Liver (tissue), 9 donors: Measurements from ENCODE around the gene RAI14. TPM values are rescaled to one million over a fixed set of nuclear protein-coding genes. Genes with fewer than 3 reads are reported as not detected.

Experiments used
- DNase-seq: peaks from one replicate; pipeline ENCODE4 v3.0.0-alpha.2; 2017; ENCODE audit warnings: low spot score
- H3K27ac ChIP-seq, 2 donors: one replicate each; pipeline ENCODE4 v1.7.0; 2013; ENCODE audit warnings: inconsistent platforms in 2 of 2, low read length in 2 of 2, control low read depth in 1 of 2, low read depth in 1 of 2, mild to moderate bottlenecking in 1 of 2
- H3K27me3 ChIP-seq, 4 donors: one replicate each; pipeline versions ENCODE4 v1.6.1 to v1.7.0; 2013; ENCODE audit warnings: low read length in 3 of 4, inconsistent platforms in 1 of 4, mild to moderate bottlenecking in 1 of 4, moderate library complexity in 1 of 4; ENCODE audit not compliant: control insufficient read depth in 4 of 4, insufficient read depth in 4 of 4
- H3K36me3 ChIP-seq, 4 donors: one replicate each; pipeline versions ENCODE4 v1.6.1 to v1.7.0; 2013; ENCODE audit warnings: low read length in 3 of 4, mild to moderate bottlenecking in 3 of 4, low read depth in 1 of 4, moderate library complexity in 1 of 4; ENCODE audit not compliant: control insufficient read depth in 4 of 4, insufficient read depth in 3 of 4
- H3K4me1 ChIP-seq, 4 donors: one replicate each; pipeline versions ENCODE4 v1.6.1 to v1.7.0; 2013; ENCODE audit warnings: low read length in 3 of 4, mild to moderate bottlenecking in 3 of 4, moderate library complexity in 1 of 4; ENCODE audit not compliant: control insufficient read depth in 4 of 4, insufficient read depth in 4 of 4
- H3K4me3 ChIP-seq, 3 donors: one replicate each; pipeline versions ENCODE4 v1.6.1 to v1.7.0; 2013; ENCODE audit warnings: low read length in 3 of 3, control low read depth in 1 of 3, low read depth in 1 of 3, mild to moderate bottlenecking in 1 of 3
- H3K9ac ChIP-seq, 2 donors: one replicate each; pipeline ENCODE4 v1.7.0; 2013; ENCODE audit warnings: low read length in 2 of 2, mild to moderate bottlenecking in 2 of 2, moderate library complexity in 2 of 2, control low read depth in 1 of 2, low read depth in 1 of 2
- H3K9me3 ChIP-seq, 4 donors: one replicate each; pipeline versions ENCODE4 v1.6.1 to v1.7.0; 2013; ENCODE audit warnings: low read length in 3 of 4; ENCODE audit not compliant: control insufficient read depth in 4 of 4
- EGR1 ChIP-seq, 2 donors: IDR thresholded peaks; 2 replicates each; pipeline ENCODE4 v1.6.1; 2016 to 2018; ENCODE audit warnings: antibody characterized with exemption in 2 of 2, low read depth in 2 of 2
- FOXA1 ChIP-seq: IDR thresholded peaks from 2 replicates; pipeline ENCODE4 v1.6.1; 2016; ENCODE audit warnings: antibody characterized with exemption
- FOXA2 ChIP-seq: IDR thresholded peaks from 2 replicates; pipeline ENCODE4 v1.6.1; 2016; ENCODE audit warnings: antibody characterized with exemption
- GABPA ChIP-seq, 2 donors: IDR thresholded peaks in 1 of 2; conservative IDR thresholded peaks in 1 of 2; 2 replicates each; pipeline ENCODE4 v1.6.1; 2016; ENCODE audit warnings: antibody characterized with exemption in 2 of 2, mild to moderate bottlenecking in 1 of 2, moderate library complexity in 1 of 2
- HNF4A ChIP-seq, 2 donors: conservative IDR thresholded peaks; 2 replicates each; pipeline ENCODE4 v1.6.1; 2016; ENCODE audit warnings: antibody characterized with exemption in 2 of 2, mild to moderate bottlenecking in 2 of 2
- HNF4G ChIP-seq: IDR thresholded peaks from 2 replicates; pipeline ENCODE4 v1.6.1; 2016; ENCODE audit warnings: antibody characterized with exemption
- JUND ChIP-seq, 2 donors: IDR thresholded peaks; 2 replicates each; pipeline ENCODE4 v1.6.1; 2016; ENCODE audit warnings: antibody characterized with exemption in 2 of 2
- NR2F2 ChIP-seq: IDR thresholded peaks from 2 replicates; pipeline ENCODE4 v1.6.1; 2016; ENCODE audit warnings: antibody characterized with exemption
- RAD21 ChIP-seq, 2 donors: IDR thresholded peaks; 2 replicates each; pipeline ENCODE4 v1.6.1; 2016; ENCODE audit warnings: antibody characterized with exemption in 2 of 2, mild to moderate bottlenecking in 2 of 2
- RXRA ChIP-seq, 2 donors: IDR thresholded peaks; 2 replicates each; pipeline ENCODE4 v1.6.1; 2017 to 2018; ENCODE audit warnings: antibody characterized with exemption in 2 of 2, mild to moderate bottlenecking in 1 of 2
- SP1 ChIP-seq: IDR thresholded peaks from 2 replicates; pipeline ENCODE4 v1.6.1; 2018; ENCODE audit warnings: antibody characterized with exemption, mild to moderate bottlenecking
- TAF1 ChIP-seq: conservative IDR thresholded peaks from 2 replicates; pipeline ENCODE4 v1.6.1; 2016; ENCODE audit warnings: antibody characterized with exemption, mild to moderate bottlenecking
- YY1 ChIP-seq: IDR thresholded peaks from 2 replicates; pipeline ENCODE4 v1.6.1; 2016; ENCODE audit warnings: antibody characterized with exemption, mild to moderate bottlenecking
- WGBS: extraction: QIAGEN DNeasy Blood & Tissue Kit; methylation state at CpG from one replicate; pipeline ENCODE4 v1.1.7; 2013; 5-methylcytosine and 5-hydroxymethylcytosine counted together
- polyA plus RNA-seq, 2 donors: library from polyadenylated mRNA; stranded (reverse) in 1 of 2; unstranded in 1 of 2; fragments of 200-250 nt in 1 of 2; fragments of >200 nt in 1 of 2; fragmentation: Nextera tagmentation in 1 of 2; extraction: Ambion mirVana in 1 of 2; gene quantifications; one replicate each; pipeline versions ENCODE4 v1.2.1 to v1.2.3, GENCODE V29; 2013 to 2015
- total RNA-seq, 2 donors: library from RNA; depleted of rRNA; stranded (reverse); fragments of >200 nt; gene quantifications; one replicate each; pipeline ENCODE4 v1.2.3, GENCODE V29; 2014
- TF ChIP-seq, protein P1 (sequence below): IDR thresholded peaks from 2 replicates; pipeline ENCODE4 v1.6.1; 2016; ENCODE audit warnings: antibody characterized with exemption, mild to moderate bottlenecking
- TF ChIP-seq, protein P2 (sequence below): IDR thresholded peaks from 2 replicates; pipeline ENCODE4 v1.6.1; 2016; ENCODE audit warnings: antibody characterized with exemption
- TF ChIP-seq, protein P3 (sequence below): IDR thresholded peaks from 2 replicates; pipeline ENCODE4 v1.6.1; 2016; ENCODE audit warnings: antibody characterized with exemption
- TF ChIP-seq, protein P4 (sequence below): fragments of 150-350 bp; IDR thresholded peaks from 2 replicates; pipeline ENCODE4 v1.5.1; 2017; ENCODE audit warnings: improper control_type of control experiment, low read depth, low read length; ENCODE audit not compliant: missing input control
- donor health status: healthy.
- donor health status: healthy.
- donor health status: healthy.
- donor health status: healthy.
- donor health status: healthy.

Gene RAI14
- total and polyA plus RNA-seq, 4 donors: 7.8 to 21.4 (median 11.4) TPM

DNA sequence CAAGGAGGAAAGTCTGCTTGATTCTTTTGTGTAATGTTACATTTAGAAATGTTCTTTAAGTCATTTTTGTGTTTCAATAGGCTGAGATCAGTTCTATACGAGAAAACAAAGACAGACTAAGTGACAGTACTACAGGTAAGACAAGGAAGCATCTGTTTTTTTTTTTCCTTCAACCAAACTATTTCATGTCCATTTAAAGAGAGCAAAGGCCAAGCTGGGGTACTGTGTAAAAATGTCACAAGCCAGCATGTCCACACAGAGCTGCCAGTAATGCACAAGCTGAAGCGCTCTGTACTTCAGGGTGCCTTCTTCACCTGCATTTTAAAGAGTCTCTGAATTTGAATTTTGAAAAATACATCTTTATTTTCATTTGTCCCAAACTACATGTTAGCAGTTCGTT, 162.6 kb downstream of the RAI14 start:
- no peaks in the 10 kb centered on the region for H3K4me1 ChIP-seq
- 94% methylated on average over 3 of the region's 3 CpGs for WGBS

DNA sequence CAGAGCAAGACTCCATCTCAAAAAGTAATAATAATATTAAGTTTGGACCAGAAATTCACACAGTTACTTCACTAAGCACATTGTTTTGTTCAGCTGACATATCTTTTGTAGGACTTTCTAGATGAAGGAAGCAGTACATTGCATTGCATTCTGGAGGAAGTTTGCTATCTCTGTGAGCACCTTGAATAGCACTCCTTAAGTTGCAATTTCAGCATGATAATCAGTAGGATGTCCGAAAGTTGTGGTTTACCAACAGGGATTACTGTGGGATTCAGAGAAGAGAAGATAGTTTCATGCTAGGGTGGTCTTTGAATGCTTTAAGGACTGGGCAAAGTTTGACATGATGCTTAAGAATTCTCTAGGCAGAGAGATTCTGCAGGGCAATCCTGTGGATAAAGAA, 164.5 kb downstream of the RAI14 start:
- no peak overlapping the region for H3K27ac ChIP-seq
- no peaks in the 10 kb centered on the region for H3K9me3 ChIP-seq
- no peaks in the 10 kb centered on the region for H3K27me3 ChIP-seq
- DNase-seq: no peak
- H3K4me1 ChIP-seq: no peaks in the 10 kb centered on the region
- no peak overlapping the region for H3K4me3 ChIP-seq
- H3K9ac ChIP-seq: no peak overlapping the region
- 90% methylated on average over 1 of the region's 1 CpG for WGBS
- H3K36me3 ChIP-seq: peaks cover 3 to 63% (median 32%) of the 10 kb centered on the region in 4 donors
- TF ChIP-seq, protein P1, sequence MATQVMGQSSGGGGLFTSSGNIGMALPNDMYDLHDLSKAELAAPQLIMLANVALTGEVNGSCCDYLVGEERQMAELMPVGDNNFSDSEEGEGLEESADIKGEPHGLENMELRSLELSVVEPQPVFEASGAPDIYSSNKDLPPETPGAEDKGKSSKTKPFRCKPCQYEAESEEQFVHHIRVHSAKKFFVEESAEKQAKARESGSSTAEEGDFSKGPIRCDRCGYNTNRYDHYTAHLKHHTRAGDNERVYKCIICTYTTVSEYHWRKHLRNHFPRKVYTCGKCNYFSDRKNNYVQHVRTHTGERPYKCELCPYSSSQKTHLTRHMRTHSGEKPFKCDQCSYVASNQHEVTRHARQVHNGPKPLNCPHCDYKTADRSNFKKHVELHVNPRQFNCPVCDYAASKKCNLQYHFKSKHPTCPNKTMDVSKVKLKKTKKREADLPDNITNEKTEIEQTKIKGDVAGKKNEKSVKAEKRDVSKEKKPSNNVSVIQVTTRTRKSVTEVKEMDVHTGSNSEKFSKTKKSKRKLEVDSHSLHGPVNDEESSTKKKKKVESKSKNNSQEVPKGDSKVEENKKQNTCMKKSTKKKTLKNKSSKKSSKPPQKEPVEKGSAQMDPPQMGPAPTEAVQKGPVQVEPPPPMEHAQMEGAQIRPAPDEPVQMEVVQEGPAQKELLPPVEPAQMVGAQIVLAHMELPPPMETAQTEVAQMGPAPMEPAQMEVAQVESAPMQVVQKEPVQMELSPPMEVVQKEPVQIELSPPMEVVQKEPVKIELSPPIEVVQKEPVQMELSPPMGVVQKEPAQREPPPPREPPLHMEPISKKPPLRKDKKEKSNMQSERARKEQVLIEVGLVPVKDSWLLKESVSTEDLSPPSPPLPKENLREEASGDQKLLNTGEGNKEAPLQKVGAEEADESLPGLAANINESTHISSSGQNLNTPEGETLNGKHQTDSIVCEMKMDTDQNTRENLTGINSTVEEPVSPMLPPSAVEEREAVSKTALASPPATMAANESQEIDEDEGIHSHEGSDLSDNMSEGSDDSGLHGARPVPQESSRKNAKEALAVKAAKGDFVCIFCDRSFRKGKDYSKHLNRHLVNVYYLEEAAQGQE: no peak
- TF ChIP-seq RXRA (IDR thresholded peaks at IDR 0.05) (no peak), FOXA1 (no peak), NR2F2 (no peak), GABPA (IDR thresholded peaks at IDR 0.05 in 1 of 2, conservative IDR thresholded peaks at IDR 0.05 in 1 of 2) (no peak), FOXA2 (no peak), YY1 (no peak)
- TF ChIP-seq, protein P2, sequence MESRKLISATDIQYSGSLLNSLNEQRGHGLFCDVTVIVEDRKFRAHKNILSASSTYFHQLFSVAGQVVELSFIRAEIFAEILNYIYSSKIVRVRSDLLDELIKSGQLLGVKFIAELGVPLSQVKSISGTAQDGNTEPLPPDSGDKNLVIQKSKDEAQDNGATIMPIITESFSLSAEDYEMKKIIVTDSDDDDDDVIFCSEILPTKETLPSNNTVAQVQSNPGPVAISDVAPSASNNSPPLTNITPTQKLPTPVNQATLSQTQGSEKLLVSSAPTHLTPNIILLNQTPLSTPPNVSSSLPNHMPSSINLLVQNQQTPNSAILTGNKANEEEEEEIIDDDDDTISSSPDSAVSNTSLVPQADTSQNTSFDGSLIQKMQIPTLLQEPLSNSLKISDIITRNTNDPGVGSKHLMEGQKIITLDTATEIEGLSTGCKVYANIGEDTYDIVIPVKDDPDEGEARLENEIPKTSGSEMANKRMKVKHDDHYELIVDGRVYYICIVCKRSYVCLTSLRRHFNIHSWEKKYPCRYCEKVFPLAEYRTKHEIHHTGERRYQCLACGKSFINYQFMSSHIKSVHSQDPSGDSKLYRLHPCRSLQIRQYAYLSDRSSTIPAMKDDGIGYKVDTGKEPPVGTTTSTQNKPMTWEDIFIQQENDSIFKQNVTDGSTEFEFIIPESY: no peak

More for the DNA sequence above, 162.6 kb downstream of the RAI14 start:
- Histone ChIP-seq H3K9ac (no peak overlapping the region), H3K9me3 (no peaks in the 10 kb centered on the region), H3K27me3 (no peaks in the 10 kb centered on the region), H3K36me3 (peaks cover 1 to 59% (median 27%) of the 10 kb centered on the region in 4 donors), H3K27ac (no peak overlapping the region), H3K4me3 (no peak overlapping the region)
- TF ChIP-seq FOXA1 (no peak), YY1 (no peak), HNF4A (conservative IDR thresholded peaks at IDR 0.05) (no peak), FOXA2 (no peak), SP1 (no peak), GABPA (IDR thresholded peaks at IDR 0.05 in 1 of 2, conservative IDR thresholded peaks at IDR 0.05 in 1 of 2) (no peak), TAF1 (no peak), RAD21 (IDR thresholded peaks at IDR 0.05) (no peak), EGR1 (IDR thresholded peaks at IDR 0.05; ENCODE audit: low read depth in 2 of 2) (no peak), NR2F2 (no peak), RXRA (IDR thresholded peaks at IDR 0.05) (no peak), HNF4G (no peak), JUND (IDR thresholded peaks at IDR 0.05) (no peak)
- TF ChIP-seq, protein P2: no peak
- TF ChIP-seq, protein P1: no peak
- TF ChIP-seq, protein P3, sequence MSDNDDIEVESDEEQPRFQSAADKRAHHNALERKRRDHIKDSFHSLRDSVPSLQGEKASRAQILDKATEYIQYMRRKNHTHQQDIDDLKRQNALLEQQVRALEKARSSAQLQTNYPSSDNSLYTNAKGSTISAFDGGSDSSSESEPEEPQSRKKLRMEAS: no peak
- TF ChIP-seq, protein P4, sequence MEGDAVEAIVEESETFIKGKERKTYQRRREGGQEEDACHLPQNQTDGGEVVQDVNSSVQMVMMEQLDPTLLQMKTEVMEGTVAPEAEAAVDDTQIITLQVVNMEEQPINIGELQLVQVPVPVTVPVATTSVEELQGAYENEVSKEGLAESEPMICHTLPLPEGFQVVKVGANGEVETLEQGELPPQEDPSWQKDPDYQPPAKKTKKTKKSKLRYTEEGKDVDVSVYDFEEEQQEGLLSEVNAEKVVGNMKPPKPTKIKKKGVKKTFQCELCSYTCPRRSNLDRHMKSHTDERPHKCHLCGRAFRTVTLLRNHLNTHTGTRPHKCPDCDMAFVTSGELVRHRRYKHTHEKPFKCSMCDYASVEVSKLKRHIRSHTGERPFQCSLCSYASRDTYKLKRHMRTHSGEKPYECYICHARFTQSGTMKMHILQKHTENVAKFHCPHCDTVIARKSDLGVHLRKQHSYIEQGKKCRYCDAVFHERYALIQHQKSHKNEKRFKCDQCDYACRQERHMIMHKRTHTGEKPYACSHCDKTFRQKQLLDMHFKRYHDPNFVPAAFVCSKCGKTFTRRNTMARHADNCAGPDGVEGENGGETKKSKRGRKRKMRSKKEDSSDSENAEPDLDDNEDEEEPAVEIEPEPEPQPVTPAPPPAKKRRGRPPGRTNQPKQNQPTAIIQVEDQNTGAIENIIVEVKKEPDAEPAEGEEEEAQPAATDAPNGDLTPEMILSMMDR: no peak
- DNase-seq: no peak
